Activated CD8-positive, alpha-beta T cell treated with anti-CD3 and anti-CD28 coated beads for 36 hours (primary cell): ENCODE measurements around the gene PTPN14. TPM values are rescaled to one million over a fixed set of nuclear protein-coding genes. Genes with fewer than 3 reads are reported as not detected.

Experiments
- ATAC-seq: fragments of 200-7000 bp; cut with Tn5 transposase; one replicate; pipeline ENCODE4 v1.10.0; 2021; ENCODE audit warnings: mild to moderate bottlenecking, moderate library complexity
- CTCF ChIA-PET: fragments of 350-600 bp; sonication (Branson Sonifier 250); formaldehyde crosslinking; loops from one replicate; lab custom pipeline; 2021; ENCODE audit warnings: antibody characterized with exemption; lab: Charles Lee
- POLR2A ChIA-PET: fragments of 350-600 bp; sonication (Branson Sonifier 250); formaldehyde crosslinking; loops from one replicate; lab custom pipeline; 2021; ENCODE audit warnings: antibody characterized with exemption; lab: Charles Lee
- DNase-seq: peaks from one replicate; pipeline ENCODE4 v3.0.0-alpha.2; 2020
- H3K27ac Mint-ChIP-seq: one replicate; pipeline ENCODE4 v1.8.0; 2021; ENCODE audit warnings: mild to moderate bottlenecking, mixed read lengths
- H3K27me3 Mint-ChIP-seq: one replicate; pipeline ENCODE4 v1.8.0; 2021; ENCODE audit warnings: mixed read lengths
- H3K36me3 Mint-ChIP-seq: one replicate; pipeline ENCODE4 v1.8.0; 2021; ENCODE audit warnings: low read depth, mixed read lengths
- H3K4me1 Mint-ChIP-seq: one replicate; pipeline ENCODE4 v1.8.0; 2021; ENCODE audit warnings: low read depth, mixed read lengths
- H3K4me3 Mint-ChIP-seq: one replicate; pipeline ENCODE4 v1.8.0; 2021; ENCODE audit warnings: mild to moderate bottlenecking, moderate library complexity, mixed read lengths
- H3K9me3 Mint-ChIP-seq: one replicate; pipeline ENCODE4 v1.8.0; 2021; ENCODE audit warnings: mixed read lengths
- CTCF ChIP-seq: fragments of 200-600 bp; IDR thresholded peaks from one replicate; pipeline ENCODE4 v1.8.0; 2022; ENCODE audit warnings: antibody characterized with exemption, mild to moderate bottlenecking
- intact Hi-C: fragments of 100-400 bp; cut with micrococcal nuclease; formaldehyde crosslinking; loops from one replicate; pipeline ENCODE4 v1.10.0; 2022
- total RNA-seq, 2 experiments: library from RNA; stranded (reverse); gene quantifications; one replicate each; pipeline ENCODE4 v1.2.3, GENCODE V29; 2021

The PTPN14 gene
- total RNA-seq, 2 experiments from 2014 or later: 0.27 to 0.34 TPM

DNA sequence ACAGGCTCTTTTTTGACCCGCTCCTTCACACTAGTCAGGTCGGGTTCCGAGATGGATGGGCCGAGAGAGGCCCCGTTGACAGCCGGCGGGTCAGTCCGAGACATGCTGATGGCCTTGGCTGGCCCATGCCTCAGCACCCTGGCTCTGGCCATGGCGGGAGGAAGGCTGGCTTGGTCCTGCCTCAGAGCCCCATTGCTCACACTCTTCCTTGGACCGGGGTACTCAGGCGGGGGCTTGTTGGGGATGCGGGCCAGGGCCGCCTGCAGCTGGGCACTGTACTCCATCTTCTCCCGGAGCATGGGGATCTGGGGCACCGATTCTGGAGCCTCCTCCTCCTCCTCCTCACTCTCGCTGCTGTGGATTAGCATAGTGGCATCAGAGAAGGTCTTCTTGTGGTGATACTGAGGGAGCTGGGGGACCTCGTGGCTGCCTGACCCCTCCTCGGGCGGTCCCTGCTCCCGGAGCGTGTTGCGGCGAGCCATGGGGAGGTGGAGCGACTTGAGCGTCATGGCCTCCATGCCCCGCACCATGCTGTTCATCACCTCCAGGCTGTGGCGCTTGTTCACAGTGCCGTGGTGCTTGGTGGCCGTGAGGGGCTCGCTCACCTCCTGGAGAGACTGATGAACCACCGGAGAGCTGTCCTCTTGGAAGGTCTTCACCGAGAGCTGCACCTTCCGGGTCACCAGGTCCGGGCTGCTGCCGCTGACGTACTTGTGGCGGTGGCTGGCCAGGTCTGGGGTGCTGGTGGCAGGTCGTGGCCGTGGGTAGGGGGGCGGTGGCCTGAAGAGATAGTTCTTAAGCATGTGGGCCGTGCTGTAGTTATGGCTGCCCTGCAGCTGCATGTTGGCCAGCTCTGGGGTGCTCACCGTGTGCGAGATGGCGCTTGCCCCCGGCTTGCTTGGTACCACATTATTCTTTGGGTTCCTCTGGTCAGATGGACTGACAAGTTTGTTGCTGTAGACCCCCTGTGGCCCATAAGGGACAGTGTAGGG is 167.7 kb downstream of the PTPN14 start:
- Mint-ChIP-seq H3K4me3 (no peak overlapping the region), H3K36me3 (no peaks in the 10 kb centered on the region), H3K27me3 (no peaks in the 10 kb centered on the region), H3K27ac (no peak overlapping the region), H3K9me3 (no peaks in the 10 kb centered on the region), H3K4me1 (no peaks in the 10 kb centered on the region)
- no peak for ATAC-seq
- intact Hi-C loops: no loop called here
- TF ChIP-seq CTCF: no peak
- DNase-seq: no peak
- ChIA-PET CTCF (no interaction called here), POLR2A (no interaction called here)

GRCh38 chr1:214380986-214381695 is 170.3 kb downstream of the PTPN14 start:
- no peaks in the 10 kb centered on the region for H3K36me3 Mint-ChIP-seq
- ATAC-seq (no peak), DNase-seq (no peak)
- H3K27me3 Mint-ChIP-seq: no peaks in the 10 kb centered on the region
- POLR2A ChIA-PET: no interaction called here
- H3K9me3 Mint-ChIP-seq: no peaks in the 10 kb centered on the region
- TF ChIP-seq CTCF: no peak
- H3K4me1 Mint-ChIP-seq: no peaks in the 10 kb centered on the region
- no peak overlapping the region for H3K4me3 Mint-ChIP-seq
- CTCF ChIA-PET: interaction anchor here (1.4 to 2.8 kb wide), 2 partner anchors 10 to 49 kb away, joined by 3 to 7 read pairs; no protein-coding TSS in a partner anchor
- H3K27ac Mint-ChIP-seq: no peak overlapping the region
- intact Hi-C loops: no loop called here

DNA sequence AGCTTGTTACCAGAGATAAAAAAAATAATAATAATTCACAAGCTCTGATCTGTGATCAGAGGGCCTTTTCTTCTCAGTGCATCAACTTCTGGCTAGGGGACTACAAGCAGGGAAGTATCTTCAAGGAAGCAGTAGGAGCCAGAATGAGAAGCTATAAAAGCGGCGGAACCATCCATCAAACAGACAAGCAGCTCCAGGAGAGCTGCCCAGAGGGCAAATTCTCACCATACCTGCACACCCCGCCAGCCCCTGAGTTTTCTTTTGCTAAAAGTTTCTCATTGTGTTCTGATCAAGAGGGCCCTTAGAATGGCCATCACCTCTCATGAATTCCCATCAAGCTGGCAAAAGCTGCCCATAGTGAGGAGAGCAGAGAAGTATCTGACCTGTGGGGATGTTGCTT is 171.0 kb downstream of the PTPN14 start:
- CTCF ChIA-PET: interaction anchor here (0.6 to 2.8 kb wide), 3 partner anchors 9 to 72 kb away, joined by 3 to 7 read pairs (median 3); no protein-coding TSS in a partner anchor
- intact Hi-C loops: no loop called here
- Mint-ChIP-seq H3K4me3 (no peak overlapping the region), H3K27me3 (no peaks in the 10 kb centered on the region), H3K27ac (no peak overlapping the region), H3K9me3 (no peaks in the 10 kb centered on the region), H3K36me3 (no peaks in the 10 kb centered on the region), H3K4me1 (no peaks in the 10 kb centered on the region)
- no peak for DNase-seq
- POLR2A ChIA-PET: no interaction called here
- no peak for ATAC-seq
- no peak for TF ChIP-seq CTCF

- Mint-ChIP-seq H3K27ac (no peak overlapping the region), H3K27me3 (no peaks in the 10 kb centered on the region), H3K4me1 (no peaks in the 10 kb centered on the region), H3K36me3 (no peaks in the 10 kb centered on the region), H3K9me3 (no peaks in the 10 kb centered on the region), H3K4me3 (no peak overlapping the region)
- ATAC-seq (no peak), DNase-seq (no peak)
- no peak for TF ChIP-seq CTCF
- POLR2A ChIA-PET: no interaction called here
- CTCF ChIA-PET: interaction anchor here (0.6 to 2.8 kb wide), 3 partner anchors 8 to 73 kb away, joined by 3 to 7 read pairs (median 3); no protein-coding TSS in a partner anchor
- intact Hi-C loops: no loop called here
These were observed 172.0 kb downstream of the PTPN14 start for GRCh38 chr1:214379236-214379970.
